Measurements from ENCODE around the gene SRPK2.

SRPK2 gene

GRCh38 chr7:105096306-105096705, 292.4 kb downstream of the SRPK2 start:
- peaks cover 10% of the 10 kb centered on the region for H3K36me3 ChIP-seq (ENCODE audit: control insufficient read depth, insufficient read depth, low read length)
- no peak overlapping the region for H3K9ac ChIP-seq (ENCODE audit: low read length)
- H3K4me1 ChIP-seq (ENCODE audit: control insufficient read depth, insufficient read depth, low read length), result peaks cover 3% of the 10 kb centered on the region
- no peak overlapping the region for H3K27ac ChIP-seq (ENCODE audit: low read depth, low read length)
- H3K4me3 ChIP-seq (ENCODE audit: low read length), result no peak overlapping the region
- no peaks in the 10 kb centered on the region for H3K27me3 ChIP-seq (ENCODE audit: control insufficient read depth, insufficient read depth, low read length)

DNA sequence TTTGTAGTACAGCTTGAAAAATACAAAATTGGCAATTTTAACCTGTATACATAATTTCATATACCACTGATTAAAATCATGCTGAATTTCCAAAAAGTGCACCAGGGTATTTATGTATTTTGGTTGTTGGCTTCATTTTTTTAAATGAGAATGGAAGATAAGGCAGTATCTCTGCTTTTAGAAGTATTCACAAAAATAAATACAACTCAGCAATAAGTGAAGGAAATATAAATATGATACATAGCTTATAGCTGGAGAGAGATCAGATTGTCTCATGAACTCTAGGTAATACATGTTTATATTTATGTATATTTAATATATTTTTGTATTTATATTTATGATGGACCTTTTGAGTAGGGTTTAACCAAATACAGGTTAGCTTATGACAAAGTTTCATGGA, 293.8 kb downstream of the SRPK2 start:
- Histone ChIP-seq H3K27me3 (ENCODE audit: control insufficient read depth, insufficient read depth, low read length) (no peaks in the 10 kb centered on the region), H3K9ac (ENCODE audit: low read length) (no peak overlapping the region), H3K4me1 (ENCODE audit: control insufficient read depth, insufficient read depth, low read length) (peaks cover 3% of the 10 kb centered on the region), H3K4me3 (ENCODE audit: low read length) (no peak overlapping the region), H3K27ac (ENCODE audit: low read depth, low read length) (no peak overlapping the region), H3K36me3 (ENCODE audit: control insufficient read depth, insufficient read depth, low read length) (peaks cover 10% of the 10 kb centered on the region)

GRCh38 chr7:105088456-105088855, 300.3 kb downstream of the SRPK2 start:
- Histone ChIP-seq H3K36me3 (ENCODE audit: control insufficient read depth, insufficient read depth, low read length) (peaks cover 14% of the 10 kb centered on the region), H3K4me1 (ENCODE audit: control insufficient read depth, insufficient read depth, low read length) (no peaks in the 10 kb centered on the region), H3K4me3 (ENCODE audit: low read length) (no peak overlapping the region), H3K27me3 (ENCODE audit: control insufficient read depth, insufficient read depth, low read length) (no peaks in the 10 kb centered on the region), H3K9ac (ENCODE audit: low read length) (no peak overlapping the region), H3K27ac (ENCODE audit: low read depth, low read length) (no peak overlapping the region)

DNA sequence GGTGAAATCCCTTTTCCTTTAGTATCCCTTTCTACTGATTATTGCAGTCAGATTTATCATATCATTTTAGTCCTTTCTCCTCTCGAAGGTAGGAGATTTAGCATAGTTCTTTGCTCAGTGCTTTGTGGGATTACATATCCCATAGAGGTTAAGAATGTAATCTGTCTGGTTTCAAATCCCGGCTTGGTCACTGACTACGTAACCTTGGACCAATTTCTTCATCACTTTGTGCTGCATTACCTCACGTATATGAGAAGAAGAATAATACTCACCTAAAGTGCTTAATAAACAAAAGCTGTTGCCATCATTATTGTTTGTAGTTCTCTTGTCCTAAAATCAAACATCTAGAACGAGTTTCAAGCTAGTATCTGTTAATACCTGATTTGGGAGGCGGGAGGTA, 300.7 kb downstream of the SRPK2 start:
- Histone ChIP-seq H3K27ac (ENCODE audit: low read depth, low read length) (no peak overlapping the region), H3K9ac (ENCODE audit: low read length) (no peak overlapping the region), H3K36me3 (ENCODE audit: control insufficient read depth, insufficient read depth, low read length) (peaks cover 18% of the 10 kb centered on the region), H3K27me3 (ENCODE audit: control insufficient read depth, insufficient read depth, low read length) (no peaks in the 10 kb centered on the region), H3K4me1 (ENCODE audit: control insufficient read depth, insufficient read depth, low read length) (no peaks in the 10 kb centered on the region), H3K4me3 (ENCODE audit: low read length) (no peak overlapping the region)

DNA sequence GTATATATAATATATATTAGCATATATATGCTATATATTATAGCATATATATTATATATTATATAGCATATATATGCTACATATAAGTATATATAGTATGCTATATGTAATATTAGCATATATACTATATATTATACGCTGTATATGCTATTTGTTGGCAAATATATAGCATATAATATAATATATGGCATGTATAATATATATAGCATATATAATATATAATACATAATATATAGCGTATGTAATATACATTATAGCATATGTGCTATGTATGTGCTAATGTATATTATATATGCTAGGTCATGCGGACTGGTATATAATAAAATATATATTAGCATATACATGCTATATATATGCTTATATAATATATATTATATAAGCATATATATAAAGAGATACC, 301.9 kb downstream of the SRPK2 start:
- H3K4me3 ChIP-seq (ENCODE audit: low read length), result no peak overlapping the region
- H3K27ac ChIP-seq (ENCODE audit: low read depth, low read length), result no peak overlapping the region
- H3K4me1 ChIP-seq (ENCODE audit: control insufficient read depth, insufficient read depth, low read length), result no peaks in the 10 kb centered on the region
- H3K36me3 ChIP-seq (ENCODE audit: control insufficient read depth, insufficient read depth, low read length), result peaks cover 17% of the 10 kb centered on the region
- H3K9ac ChIP-seq (ENCODE audit: low read length), result no peak overlapping the region
- no peaks in the 10 kb centered on the region for H3K27me3 ChIP-seq (ENCODE audit: control insufficient read depth, insufficient read depth, low read length)

GRCh38 chr7:105084581-105084980, 304.1 kb downstream of the SRPK2 start:
- Histone ChIP-seq H3K36me3 (ENCODE audit: control insufficient read depth, insufficient read depth, low read length) (peaks cover 20% of the 10 kb centered on the region), H3K27me3 (ENCODE audit: control insufficient read depth, insufficient read depth, low read length) (no peaks in the 10 kb centered on the region), H3K9ac (ENCODE audit: low read length) (no peak overlapping the region), H3K4me3 (ENCODE audit: low read length) (no peak overlapping the region), H3K27ac (ENCODE audit: low read depth, low read length) (no peak overlapping the region), H3K4me1 (ENCODE audit: control insufficient read depth, insufficient read depth, low read length) (no peaks in the 10 kb centered on the region)

DNA sequence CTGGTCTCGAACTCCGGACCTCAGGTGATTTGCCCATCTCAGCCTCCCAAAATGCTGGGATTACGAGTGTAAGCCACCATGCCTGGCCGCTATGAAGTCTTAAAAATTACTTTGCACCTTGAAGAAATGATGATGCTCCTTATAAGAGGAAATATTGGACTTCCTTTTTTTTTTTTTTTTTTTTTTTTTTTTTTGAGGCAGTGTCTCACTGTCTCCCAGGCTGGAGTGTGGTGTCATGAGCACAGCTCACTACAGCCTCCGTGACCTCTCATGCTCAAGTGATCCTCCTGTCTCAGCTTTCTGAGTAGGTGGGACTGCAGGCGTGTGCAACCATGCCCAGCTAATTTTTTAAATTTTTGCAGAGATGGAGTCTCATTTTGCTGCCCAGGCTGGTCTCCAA, 309.4 kb downstream of the SRPK2 start:
- Histone ChIP-seq H3K27me3 (ENCODE audit: control insufficient read depth, insufficient read depth, low read length) (no peaks in the 10 kb centered on the region), H3K4me3 (ENCODE audit: low read length) (no peak overlapping the region), H3K4me1 (ENCODE audit: control insufficient read depth, insufficient read depth, low read length) (no peaks in the 10 kb centered on the region), H3K36me3 (ENCODE audit: control insufficient read depth, insufficient read depth, low read length) (peaks cover 35% of the 10 kb centered on the region), H3K27ac (ENCODE audit: low read depth, low read length) (no peak overlapping the region), H3K9ac (ENCODE audit: low read length) (no peak overlapping the region)

GRCh38 chr7:105073143-105073542, 315.6 kb downstream of the SRPK2 start:
- no peaks in the 10 kb centered on the region for H3K27me3 ChIP-seq (ENCODE audit: control insufficient read depth, insufficient read depth, low read length)
- no peak overlapping the region for H3K27ac ChIP-seq (ENCODE audit: low read depth, low read length)
- no peaks in the 10 kb centered on the region for H3K4me1 ChIP-seq (ENCODE audit: control insufficient read depth, insufficient read depth, low read length)
- no peak overlapping the region for H3K4me3 ChIP-seq (ENCODE audit: low read length)
- H3K36me3 ChIP-seq (ENCODE audit: control insufficient read depth, insufficient read depth, low read length), result peaks cover 33% of the 10 kb centered on the region
- H3K9ac ChIP-seq (ENCODE audit: low read length), result no peak overlapping the region

DNA sequence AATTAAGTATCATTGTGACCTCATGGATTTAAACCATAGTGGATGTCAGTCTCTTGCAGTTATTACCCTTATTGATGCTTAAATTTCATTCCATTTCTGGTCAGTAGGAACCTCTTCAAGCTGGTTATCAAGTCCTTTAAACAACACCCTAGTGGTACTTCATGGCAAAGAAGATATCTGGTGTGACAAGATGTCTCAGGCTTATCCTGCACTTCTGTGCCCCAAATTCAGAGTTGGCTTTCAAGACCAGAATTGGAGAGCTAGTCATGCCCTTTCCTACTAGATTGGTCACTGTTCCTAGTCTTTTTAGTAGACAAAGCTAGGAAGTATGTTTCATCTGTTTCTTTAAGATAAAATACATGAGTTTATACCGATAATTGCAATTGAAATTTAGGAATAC, 319.8 kb downstream of the SRPK2 start:
- Histone ChIP-seq H3K27me3 (ENCODE audit: control insufficient read depth, insufficient read depth, low read length) (no peaks in the 10 kb centered on the region), H3K27ac (ENCODE audit: low read depth, low read length) (no peak overlapping the region), H3K9ac (ENCODE audit: low read length) (no peak overlapping the region), H3K4me1 (ENCODE audit: control insufficient read depth, insufficient read depth, low read length) (peaks cover 2% of the 10 kb centered on the region), H3K4me3 (ENCODE audit: low read length) (no peak overlapping the region), H3K36me3 (ENCODE audit: control insufficient read depth, insufficient read depth, low read length) (peaks cover 13% of the 10 kb centered on the region)

GRCh38 chr7:105067691-105068090, 321.0 kb downstream of the SRPK2 start:
- H3K27me3 ChIP-seq (ENCODE audit: control insufficient read depth, insufficient read depth, low read length), result no peaks in the 10 kb centered on the region
- no peak overlapping the region for H3K4me3 ChIP-seq (ENCODE audit: low read length)
- H3K9ac ChIP-seq (ENCODE audit: low read length), result no peak overlapping the region
- no peak overlapping the region for H3K27ac ChIP-seq (ENCODE audit: low read depth, low read length)
- peaks cover 11% of the 10 kb centered on the region for H3K36me3 ChIP-seq (ENCODE audit: control insufficient read depth, insufficient read depth, low read length)
- peaks cover 2% of the 10 kb centered on the region for H3K4me1 ChIP-seq (ENCODE audit: control insufficient read depth, insufficient read depth, low read length)
